Glomerular visceral epithelial cell (primary cell): Measurements from ENCODE around the gene PCDHA1.
A peak's percentile ranks its signal among the peaks of the same experiment; 100 is the strongest.
"Not testable (repeated sequence)": the region's sequence is repeated elsewhere in the genome, so short reads cannot be mapped to it uniquely, and the experiment has no call there.

Experiments used
- DNase-seq: peaks from one replicate; pipeline ENCODE4 v3.0.0-alpha.2; 2016; ENCODE audit errors: extremely low spot score

PCDHA1 gene

DNA sequence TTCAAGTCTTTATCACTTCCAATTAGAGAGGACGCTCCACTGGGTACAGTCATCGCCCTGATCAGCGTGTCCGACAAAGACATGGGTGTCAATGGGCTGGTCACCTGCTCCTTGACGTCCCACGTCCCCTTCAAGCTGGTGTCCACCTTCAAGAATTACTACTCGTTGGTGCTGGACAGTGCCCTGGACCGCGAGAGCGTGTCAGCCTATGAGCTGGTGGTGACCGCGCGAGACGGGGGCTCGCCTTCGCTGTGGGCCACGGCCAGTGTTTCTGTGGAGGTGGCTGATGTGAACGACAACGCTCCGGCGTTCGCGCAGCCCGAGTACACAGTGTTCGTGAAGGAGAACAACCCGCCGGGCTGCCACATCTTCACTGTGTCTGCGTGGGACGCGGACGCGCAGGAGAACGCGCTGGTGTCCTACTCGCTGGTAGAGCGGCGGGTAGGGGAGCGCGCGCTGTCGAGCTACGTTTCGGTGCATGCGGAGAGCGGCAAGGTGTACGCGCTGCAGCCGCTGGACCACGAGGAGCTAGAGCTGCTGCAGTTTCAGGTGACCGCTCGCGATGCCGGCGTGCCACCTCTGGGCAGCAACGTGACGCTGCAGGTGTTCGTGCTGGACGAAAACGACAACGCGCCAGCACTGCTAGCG, 22.4 kb downstream of the PCDHA1 start:
- not testable (repeated sequence) for DNase-seq

DNA sequence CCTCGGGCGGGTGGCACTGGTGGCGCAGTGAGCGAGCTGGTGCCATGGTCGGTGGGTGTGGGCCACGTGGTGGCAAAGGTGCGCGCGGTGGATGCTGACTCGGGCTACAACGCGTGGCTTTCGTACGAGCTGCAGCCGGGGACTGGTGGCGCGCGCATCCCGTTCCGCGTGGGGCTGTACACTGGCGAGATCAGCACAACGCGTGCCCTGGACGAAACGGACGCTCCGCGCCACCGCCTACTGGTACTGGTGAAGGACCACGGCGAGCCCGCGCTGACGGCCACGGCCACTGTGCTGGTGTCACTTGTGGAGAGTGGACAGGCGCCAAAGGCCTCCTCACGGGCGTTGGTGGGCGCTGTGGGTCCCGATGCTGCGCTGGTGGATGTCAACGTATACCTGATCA, 22.9 kb downstream of the PCDHA1 start:
- DNase-seq, result no peak

DNA sequence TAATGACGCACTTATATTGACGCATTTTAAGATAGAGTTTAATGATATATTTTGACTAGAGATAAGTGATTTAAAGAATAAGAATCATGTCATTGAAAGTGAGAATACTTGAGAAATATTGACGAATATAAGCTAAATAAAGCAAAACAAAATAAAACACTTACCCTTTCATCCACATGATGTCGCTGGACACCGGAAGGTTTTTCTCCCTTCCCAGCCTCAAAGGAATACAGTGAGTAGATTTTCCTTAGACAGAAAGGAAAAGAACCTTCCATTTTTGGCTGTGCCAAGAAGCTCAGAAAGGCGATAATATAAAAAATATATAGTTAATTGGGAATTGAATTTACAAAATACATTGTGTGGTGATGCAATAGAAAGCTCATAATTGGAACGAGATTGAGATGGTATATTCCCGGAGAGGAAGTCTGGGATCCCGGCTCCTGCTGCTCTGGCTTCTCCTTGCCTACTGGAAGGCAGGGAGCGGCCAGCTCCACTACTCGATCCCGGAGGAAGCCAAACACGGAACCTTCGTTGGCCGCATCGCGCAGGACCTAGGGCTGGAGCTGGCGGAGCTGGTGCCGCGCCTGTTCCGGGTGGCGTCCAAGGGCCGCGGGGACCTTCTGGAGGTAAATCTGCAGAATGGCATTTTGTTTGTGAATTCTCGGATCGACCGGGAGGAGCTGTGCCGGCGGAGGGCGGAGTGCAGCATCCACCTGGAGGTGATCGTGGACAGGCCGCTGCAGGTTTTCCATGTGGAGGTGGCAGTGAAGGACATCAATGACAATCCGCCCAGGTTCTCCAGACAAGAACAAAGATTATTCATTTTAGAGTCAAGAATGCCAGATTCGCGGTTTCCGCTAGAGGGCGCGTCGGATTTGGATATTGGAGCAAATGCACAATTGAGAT, 35.7 kb downstream of the PCDHA1 start, which contains the start of gene PCDHA5:
Gene PCDHA5, plus strand, starts transcription at position 239 of the 906 bp plus-strand sequence.
- DNase-seq, result no peak

DNA sequence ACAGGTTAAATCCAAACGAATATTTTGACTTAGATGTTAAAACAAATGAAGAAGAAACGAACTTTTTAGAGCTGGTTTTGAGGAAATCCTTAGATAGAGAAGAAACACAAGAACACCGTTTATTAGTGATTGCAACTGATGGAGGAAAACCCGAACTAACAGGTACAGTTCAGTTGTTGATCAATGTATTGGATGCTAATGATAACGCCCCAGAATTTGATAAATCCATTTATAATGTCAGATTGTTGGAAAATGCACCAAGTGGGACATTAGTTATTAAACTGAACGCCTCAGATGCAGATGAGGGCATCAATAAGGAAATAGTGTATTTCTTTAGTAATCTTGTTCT, 36.3 kb downstream of the PCDHA1 start:
- no peak for DNase-seq

DNA sequence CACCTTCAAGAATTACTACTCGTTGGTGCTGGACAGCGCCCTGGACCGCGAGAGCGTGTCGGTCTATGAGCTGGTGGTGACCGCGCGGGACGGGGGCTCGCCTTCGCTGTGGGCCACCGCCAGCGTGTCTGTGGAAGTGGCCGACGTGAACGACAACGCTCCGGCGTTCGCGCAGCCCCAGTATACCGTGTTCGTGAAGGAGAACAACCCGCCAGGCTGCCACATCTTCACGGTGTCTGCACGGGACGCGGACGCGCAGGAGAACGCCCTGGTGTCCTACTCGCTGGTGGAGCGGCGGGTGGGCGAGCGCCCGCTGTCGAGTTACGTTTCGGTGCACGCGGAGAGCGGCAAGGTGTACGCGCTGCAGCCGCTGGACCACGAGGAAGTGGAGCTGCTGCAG, 37.0 kb downstream of the PCDHA1 start:
- not testable (repeated sequence) for DNase-seq

DNA sequence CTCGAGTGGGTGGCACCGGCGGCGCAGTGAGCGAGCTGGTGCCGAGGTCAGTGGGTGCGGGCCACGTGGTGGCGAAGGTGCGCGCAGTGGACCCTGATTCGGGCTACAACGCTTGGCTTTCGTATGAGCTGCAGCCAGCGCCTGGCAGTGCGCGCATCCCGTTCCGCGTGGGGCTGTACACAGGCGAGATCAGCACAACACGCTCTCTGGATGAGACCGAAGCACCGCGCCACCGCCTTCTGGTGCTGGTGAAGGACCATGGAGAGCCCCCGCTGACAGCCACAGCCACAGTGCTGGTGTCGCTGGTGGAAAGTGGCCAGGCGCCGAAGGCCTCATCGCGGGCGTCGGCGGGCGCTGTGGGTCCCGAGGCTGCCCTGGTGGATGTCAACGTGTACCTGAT, 37.5 kb downstream of the PCDHA1 start:
- no peak for DNase-seq

DNA sequence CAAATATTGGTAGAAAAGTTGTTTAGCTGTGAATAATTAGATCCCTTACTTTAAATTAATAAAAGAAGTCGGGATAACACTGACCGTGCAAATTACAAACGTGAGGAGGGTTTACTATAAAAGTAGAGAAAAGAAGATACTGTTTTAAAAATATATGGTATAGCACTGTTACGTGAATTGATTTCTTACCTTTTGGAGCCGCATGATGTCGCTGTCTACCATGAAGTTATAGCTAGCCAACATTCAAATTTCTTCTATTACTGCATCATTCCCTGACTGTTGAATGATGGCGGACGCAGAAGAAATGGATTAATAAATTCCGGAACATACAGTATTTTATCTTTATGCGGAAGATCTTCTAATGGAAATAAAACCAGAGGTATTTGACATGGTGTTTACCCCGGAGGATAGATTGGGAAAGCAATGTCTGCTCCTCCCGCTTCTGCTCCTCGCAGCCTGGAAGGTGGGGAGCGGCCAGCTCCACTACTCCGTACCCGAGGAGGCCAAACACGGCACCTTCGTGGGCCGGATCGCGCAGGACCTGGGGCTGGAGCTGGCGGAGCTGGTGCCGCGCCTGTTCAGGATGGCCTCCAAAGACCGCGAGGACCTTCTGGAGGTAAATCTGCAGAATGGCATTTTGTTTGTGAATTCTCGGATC, 41.9 kb downstream of the PCDHA1 start, which contains the start of gene PCDHA6:
Gene PCDHA6, plus strand, starts transcription at position 257 of the 658 bp plus-strand sequence. Its CDS starts 132 bp downstream, at position 389.
- DNase-seq, result no peak

DNA sequence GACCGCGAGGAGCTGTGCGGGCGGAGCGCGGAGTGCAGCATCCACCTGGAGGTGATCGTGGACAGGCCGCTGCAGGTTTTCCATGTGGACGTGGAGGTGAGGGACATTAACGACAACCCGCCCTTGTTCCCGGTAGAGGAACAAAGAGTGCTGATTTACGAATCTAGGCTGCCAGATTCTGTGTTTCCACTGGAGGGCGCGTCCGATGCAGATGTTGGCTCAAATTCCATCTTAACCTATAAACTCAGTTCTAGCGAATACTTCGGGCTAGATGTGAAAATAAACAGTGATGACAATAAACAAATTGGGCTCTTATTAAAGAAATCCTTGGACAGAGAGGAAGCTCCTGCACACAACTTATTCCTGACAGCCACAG, 42.4 kb downstream of the PCDHA1 start:
- no peak for DNase-seq

DNA sequence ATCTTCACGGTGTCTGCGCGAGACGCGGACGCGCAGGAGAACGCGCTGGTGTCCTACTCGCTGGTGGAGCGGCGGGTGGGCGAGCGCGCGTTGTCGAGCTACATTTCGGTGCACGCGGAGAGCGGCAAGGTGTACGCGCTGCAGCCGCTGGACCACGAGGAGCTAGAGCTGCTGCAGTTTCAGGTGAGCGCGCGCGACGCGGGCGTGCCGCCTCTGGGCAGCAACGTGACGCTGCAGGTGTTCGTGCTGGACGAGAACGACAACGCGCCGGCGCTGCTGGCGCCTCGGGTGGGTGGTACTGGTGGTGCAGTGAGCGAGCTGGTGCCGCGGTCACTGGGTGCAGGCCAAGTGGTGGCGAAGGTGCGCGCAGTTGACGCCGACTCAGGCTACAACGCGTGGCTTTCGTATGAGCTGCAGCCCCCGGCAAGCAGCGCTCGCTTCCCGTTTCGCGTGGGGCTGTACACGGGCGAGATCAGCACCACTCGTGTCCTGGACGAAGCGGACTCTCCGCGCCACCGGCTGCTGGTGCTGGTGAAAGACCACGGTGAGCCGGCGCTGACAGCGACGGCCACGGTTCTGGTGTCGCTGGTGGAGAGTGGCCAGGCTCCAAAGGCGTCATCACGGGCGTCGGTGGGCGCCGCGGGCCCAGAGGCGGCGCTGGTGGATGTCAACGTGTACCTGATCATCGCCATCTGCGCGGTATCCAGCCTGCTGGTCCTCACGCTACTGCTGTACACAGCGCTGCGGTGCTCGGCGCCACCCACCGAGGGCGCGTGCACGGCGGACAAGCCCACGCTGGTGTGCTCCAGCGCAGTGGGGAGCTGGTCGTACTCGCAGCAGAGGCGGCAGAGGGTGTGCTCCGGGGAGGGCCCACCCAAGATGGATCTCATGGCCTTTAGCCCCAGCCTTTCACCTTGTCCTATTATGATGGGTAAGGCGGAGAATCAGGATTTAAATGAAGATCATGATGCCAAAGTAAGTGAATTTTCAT, 43.9 kb downstream of the PCDHA1 start:
- DNase-seq, result not testable (repeated sequence)

DNA sequence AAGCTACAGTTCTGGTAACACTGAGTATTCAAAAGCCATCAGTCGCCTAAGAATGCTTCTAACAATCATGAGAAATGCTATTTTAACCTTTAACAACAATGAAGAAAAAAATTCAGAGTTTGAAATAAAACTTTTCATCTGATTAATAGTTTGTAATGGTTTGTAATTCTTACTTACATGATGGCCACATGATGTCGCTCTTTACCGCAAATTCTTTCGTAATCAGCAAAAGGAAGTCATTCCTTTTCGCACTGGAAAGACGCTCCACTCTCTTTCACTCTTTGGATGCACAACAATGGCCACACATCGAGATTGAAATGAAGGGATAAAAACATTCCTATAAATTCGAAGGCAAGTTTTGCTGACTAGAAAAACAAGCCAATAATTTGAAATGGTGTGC, 48.1 kb downstream of the PCDHA1 start, which contains the start of gene PCDHA7:
Gene PCDHA7, plus strand, starts transcription at position 277 of the 400 bp plus-strand sequence. Its CDS starts 115 bp downstream, at position 392.
- DNase-seq, result peak; percentile 29

DNA sequence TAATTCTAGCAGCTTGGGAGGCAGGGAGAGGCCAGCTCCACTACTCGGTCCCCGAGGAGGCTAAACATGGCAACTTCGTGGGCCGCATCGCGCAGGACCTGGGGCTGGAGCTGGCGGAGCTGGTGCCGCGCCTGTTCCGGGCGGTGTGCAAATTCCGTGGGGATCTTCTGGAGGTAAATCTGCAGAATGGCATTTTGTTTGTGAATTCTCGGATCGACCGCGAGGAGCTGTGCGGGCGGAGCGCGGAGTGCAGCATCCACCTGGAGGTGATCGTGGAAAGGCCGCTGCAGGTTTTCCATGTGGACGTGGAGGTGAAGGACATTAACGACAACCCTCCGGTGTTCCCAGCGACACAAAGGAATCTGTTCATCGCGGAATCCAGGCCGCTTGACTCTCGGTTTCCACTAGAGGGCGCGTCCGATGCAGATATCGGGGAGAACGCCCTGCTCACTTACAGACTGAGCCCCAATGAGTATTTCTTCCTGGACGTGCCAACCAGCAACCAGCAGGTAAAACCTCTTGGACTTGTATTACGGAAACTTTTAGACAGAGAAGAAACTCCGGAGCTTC, 48.6 kb downstream of the PCDHA1 start:
- DNase-seq, result not testable (repeated sequence)

DNA sequence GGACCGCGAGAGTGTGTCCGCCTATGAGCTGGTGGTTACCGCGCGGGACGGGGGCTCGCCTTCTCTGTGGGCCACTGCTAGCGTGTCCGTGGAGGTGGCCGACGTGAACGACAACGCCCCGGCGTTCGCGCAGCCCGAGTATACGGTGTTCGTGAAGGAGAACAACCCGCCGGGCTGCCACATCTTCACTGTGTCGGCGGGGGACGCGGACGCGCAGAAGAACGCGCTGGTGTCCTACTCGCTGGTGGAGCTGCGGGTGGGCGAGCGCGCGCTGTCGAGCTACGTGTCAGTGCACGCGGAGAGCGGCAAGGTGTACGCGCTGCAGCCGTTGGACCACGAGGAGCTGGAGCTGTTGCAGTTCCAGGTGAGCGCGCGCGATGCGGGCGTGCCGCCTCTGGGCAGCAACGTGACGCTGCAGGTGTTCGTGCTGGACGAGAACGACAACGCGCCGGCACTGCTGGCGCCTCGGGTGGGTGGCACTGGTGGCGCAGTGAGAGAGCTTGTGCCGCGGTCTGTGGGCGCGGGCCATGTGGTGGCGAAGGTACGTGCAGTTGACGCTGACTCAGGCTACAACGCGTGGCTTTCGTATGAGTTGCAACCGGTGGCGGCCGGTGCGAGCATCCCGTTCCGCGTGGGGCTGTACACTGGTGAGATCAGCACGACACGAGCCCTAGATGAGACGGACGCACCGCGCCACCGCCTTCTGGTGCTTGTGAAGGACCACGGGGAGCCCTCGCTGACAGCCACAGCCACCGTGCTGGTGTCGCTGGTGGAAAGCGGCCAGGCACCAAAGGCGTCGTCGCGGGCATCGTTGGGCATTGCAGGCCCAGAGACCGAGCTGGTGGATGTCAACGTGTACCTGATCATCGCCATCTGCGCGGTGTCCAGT, 49.9 kb downstream of the PCDHA1 start:
- DNase-seq, result no peak

DNA sequence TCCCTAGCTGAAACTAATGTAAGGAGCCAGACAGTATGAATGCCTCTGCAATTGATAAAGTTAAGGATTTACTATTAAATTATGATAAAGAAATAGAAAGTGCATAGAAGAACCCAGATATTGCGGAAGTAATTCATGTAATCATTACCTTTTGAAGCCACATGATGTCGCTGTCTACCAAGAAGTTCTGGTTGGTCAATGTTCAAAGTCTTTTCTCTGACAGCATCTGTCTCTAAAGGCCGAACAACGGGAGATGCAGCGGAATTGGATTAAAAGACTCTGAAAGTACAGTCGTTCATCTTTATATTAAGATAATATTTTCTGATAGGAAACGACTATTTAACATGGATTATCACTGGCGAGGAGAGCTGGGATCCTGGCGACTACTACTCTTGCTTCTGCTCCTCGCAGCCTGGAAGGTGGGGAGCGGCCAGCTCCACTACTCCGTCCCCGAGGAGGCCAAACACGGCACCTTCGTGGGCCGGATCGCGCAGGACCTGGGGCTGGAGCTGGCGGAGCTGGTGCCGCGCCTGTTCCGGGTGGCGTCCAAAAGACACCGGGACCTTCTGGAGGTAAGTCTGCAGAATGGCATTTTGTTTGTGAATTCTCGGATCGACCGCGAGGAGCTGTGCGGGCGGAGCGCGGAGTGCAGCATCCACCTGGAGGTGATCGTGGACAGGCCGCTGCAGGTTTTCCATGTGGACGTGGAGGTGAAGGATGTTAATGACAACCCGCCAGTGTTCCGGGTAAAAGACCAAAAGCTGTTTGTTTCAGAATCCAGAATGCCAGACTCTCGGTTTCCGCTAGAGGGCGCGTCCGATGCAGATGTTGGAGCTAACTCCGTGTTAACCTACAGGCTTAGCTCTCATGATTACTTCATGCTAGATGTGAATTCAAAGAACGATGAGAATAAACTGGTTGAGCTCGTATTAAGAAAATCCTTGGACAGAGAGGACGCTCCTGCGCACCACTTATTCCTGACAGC, 55.3 kb downstream of the PCDHA1 start, which contains the start of gene PCDHA8:
Gene PCDHA8, plus strand, starts transcription at position 210 of the 985 bp plus-strand sequence. Its CDS starts 135 bp downstream, at position 345.
- DNase-seq, result no peak

DNA sequence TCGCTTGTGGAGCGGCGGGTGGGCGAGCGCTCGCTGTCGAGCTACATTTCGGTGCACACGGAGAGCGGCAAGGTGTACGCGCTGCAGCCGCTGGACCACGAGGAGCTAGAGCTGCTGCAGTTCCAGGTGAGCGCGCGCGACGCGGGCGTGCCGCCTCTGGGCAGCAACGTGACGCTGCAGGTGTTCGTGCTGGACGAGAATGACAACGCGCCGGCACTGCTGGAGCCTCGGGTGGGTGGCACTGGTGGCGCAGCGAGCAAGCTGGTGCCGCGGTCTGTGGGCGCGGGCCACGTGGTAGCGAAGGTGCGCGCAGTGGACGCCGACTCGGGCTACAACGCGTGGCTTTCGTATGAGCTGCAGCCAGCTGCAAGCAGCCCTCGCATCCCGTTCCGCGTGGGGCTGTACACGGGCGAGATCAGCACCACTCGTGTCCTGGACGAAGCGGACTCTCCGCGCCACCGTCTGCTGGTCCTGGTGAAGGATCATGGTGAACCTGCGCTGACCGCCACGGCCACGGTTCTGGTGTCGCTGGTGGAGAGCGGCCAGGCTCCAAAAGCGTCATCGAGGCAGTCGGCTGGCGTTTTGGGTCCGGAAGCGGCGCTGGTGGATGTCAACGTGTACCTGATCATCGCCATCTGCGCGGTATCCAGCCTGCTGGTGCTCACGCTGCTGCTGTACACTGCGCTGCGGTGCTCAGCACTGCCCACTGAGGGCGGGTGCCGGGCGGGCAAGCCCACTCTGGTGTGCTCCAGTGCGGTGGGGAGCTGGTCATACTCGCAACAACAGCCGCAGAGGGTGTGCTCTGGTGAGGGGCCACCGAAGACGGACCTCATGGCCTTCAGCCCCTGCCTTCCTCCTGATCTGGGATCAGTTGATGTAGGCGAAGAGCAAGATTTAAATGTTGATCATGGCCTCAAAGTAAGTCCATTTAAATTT, 57.1 kb downstream of the PCDHA1 start:
- DNase-seq, result no peak

DNA sequence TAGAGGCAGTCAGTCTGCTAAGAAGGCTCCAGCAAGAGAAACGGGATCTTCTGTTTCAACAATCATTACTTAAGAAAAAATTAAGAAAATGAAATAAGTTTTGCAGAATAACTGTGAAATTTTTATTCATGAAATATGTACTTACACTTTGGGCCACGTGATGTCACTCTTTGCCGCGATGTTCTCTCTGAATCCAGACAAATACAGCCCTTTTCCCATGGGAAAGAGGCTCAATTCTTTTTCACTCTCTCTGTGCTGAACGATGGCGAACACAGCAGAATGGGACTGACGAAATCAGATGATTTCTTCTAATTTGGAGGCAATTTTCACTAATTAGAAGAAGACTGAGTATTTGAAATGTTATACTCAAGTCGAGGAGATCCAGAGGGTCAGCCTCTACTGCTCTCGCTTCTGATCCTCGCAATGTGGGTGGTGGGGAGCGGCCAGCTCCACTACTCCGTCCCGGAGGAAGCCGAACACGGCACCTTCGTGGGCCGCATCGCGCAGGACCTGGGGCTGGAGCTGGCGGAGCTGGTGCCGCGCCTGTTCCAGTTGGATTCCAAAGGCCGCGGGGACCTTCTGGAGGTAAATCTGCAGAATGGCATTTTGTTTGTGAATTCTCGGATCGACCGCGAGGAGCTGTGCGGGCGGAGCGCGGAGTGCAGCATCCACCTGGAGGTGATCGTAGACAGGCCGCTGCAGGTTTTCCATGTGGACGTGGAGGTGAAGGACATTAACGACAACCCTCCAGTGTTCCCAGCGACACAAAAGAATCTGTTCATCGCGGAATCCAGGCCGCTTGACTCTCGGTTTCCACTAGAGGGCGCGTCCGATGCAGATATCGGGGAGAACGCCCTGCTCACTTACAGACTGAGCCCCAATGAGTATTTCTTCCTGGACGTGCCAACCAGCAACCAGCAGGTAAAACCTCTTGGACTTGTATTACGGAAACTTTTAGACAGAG, 62.5 kb downstream of the PCDHA1 start, which contains the start of gene PCDHA9:
Gene PCDHA9, plus strand, starts transcription at position 244 of the 964 bp plus-strand sequence. Its CDS starts 114 bp downstream, at position 358.
- DNase-seq, result not testable (repeated sequence)
